SK-N-SH (cell line): ENCODE data around the gene MAGI3. TPM values are rescaled to one million over a fixed set of nuclear protein-coding genes. Genes with fewer than 3 reads are reported as not detected.

Experiments
- CTCF ChIA-PET: fragments of 300-600, 350-600 bp; formaldehyde crosslinking; extraction: SDS; loops from one replicate; lab custom pipeline; 2021; lab: Yijun Ruan, JAX
- POLR2A ChIA-PET: fragments of 350-600 bp; sonication (Branson Sonifier 250); formaldehyde crosslinking; extraction: SDS; loops from one replicate; lab custom pipeline; 2020; ENCODE audit warnings: antibody characterized with exemption, inconsistent platforms; lab: Yijun Ruan, JAX
- DNase-seq: peaks from one replicate; pipeline ENCODE4 v3.0.0; 2012
- H2AFZ ChIP-seq: fragments of 200-600 bp; sonication (generic); 2 replicates; pipeline ENCODE4 v1.8.1; 2016; ENCODE audit warnings: antibody characterized with exemption, mild to moderate bottlenecking, low read depth
- H3F3A ChIP-seq: fragments of 200-600 bp; sonication (generic); replicated peaks from 2 replicates; pipeline ENCODE3; 2016; ENCODE audit warnings: antibody characterized with exemption, mild to moderate bottlenecking; ENCODE audit not compliant: insufficient read depth
- H3K27ac ChIP-seq, 2 experiments: fragments of 200-500 bp in 1 of 2; fragments of 200-600 bp in 1 of 2; sonication (Bioruptor generic) in 1 of 2; sonication (generic), shearing (Covaris generic) in 1 of 2; 2 replicates each; pipeline versions ENCODE4 v1.5.1 to v1.6.1; 2014 to 2016; ENCODE audit warnings: low read depth in 2 of 2, inconsistent platforms in 1 of 2, low read length in 1 of 2, mild to moderate bottlenecking in 1 of 2, mixed read lengths in 1 of 2
- H3K27me3 ChIP-seq: fragments of 200-600 bp; sonication (generic), shearing (Covaris generic); 2 replicates; pipeline ENCODE4 v1.6.1; 2016; ENCODE audit warnings: mixed run types; ENCODE audit not compliant: insufficient read depth
- H3K36me3 ChIP-seq, 2 experiments: fragments of 200-500 bp in 1 of 2; fragments of 200-600 bp in 1 of 2; sonication (Bioruptor generic) in 1 of 2; sonication (generic) in 1 of 2; replicated peaks in 1 of 2; 2 replicates each; pipeline versions ENCODE3 to v1.5.1; 2014 to 2016; ENCODE audit warnings: low read length in 1 of 2, mild to moderate bottlenecking in 1 of 2; ENCODE audit not compliant: insufficient read depth in 2 of 2, control insufficient read depth in 1 of 2
- H3K4me1 ChIP-seq, 2 experiments: fragments of 200-500 bp in 1 of 2; fragments of 200-600 bp in 1 of 2; sonication (Bioruptor generic) in 1 of 2; sonication (generic), shearing (Covaris generic) in 1 of 2; 2 replicates each; pipeline versions ENCODE4 v1.5.1 to v1.6.1; 2014 to 2016; ENCODE audit warnings: low read depth in 1 of 2, low read length in 1 of 2, mixed run types in 1 of 2; ENCODE audit not compliant: insufficient read depth in 2 of 2, control insufficient read depth in 1 of 2
- H3K4me2 ChIP-seq: fragments of 200-600 bp; sonication (generic), shearing (Covaris generic); 2 replicates; pipeline ENCODE4 v1.6.1; 2017; ENCODE audit warnings: mixed run types
- H3K4me3 ChIP-seq, 2 experiments: fragments of 200-500 bp in 1 of 2; fragments of 200-600 bp in 1 of 2; sonication (Bioruptor generic) in 1 of 2; sonication (generic), shearing (Covaris generic) in 1 of 2; 2 replicates each; pipeline versions ENCODE4 v1.5.1 to v1.8.1; 2014 to 2016; ENCODE audit warnings: low read depth in 2 of 2, inconsistent platforms in 1 of 2, low read length in 1 of 2, mild to moderate bottlenecking in 1 of 2, mixed read lengths in 1 of 2, moderate library complexity in 1 of 2
- H3K79me2 ChIP-seq: fragments of 200-600 bp; sonication (generic); 2 replicates; pipeline ENCODE4 v1.8.1; 2017; ENCODE audit warnings: mild to moderate bottlenecking; ENCODE audit not compliant: insufficient read depth
- H3K9ac ChIP-seq: fragments of 200-600 bp; sonication (generic); 2 replicates; pipeline ENCODE4 v1.6.1; 2017; ENCODE audit warnings: mixed run types
- H3K9me2 ChIP-seq: fragments of 200-600 bp; sonication (generic); 2 replicates; pipeline ENCODE4 v1.6.1; 2017; ENCODE audit warnings: mixed run types
- H3K9me3 ChIP-seq: fragments of 200-600 bp; sonication (generic); 2 replicates; pipeline ENCODE4 v1.6.1; 2017; ENCODE audit warnings: mixed run types, mild to moderate bottlenecking, moderate library complexity
- H4K20me1 ChIP-seq: fragments of 200-600 bp; sonication (generic); 2 replicates; pipeline ENCODE4 v1.6.1; 2017; ENCODE audit warnings: mild to moderate bottlenecking, mixed run types; ENCODE audit not compliant: insufficient read depth
- CHD2 ChIP-seq: fragments of 150-350 bp; IDR thresholded peaks from 2 replicates; pipeline ENCODE4 v1.6.1; 2018; ENCODE audit warnings: low read length; ENCODE audit not compliant: partially characterized antibody
- CTCF ChIP-seq: fragments of 200-600 bp; sonication (generic); IDR thresholded peaks from 2 replicates; pipeline ENCODE4 v1.6.1; 2017; ENCODE audit warnings: antibody characterized with exemption, mild to moderate bottlenecking, moderate library complexity
- FOSL2 ChIP-seq: IDR thresholded peaks from 2 replicates; pipeline ENCODE4 v1.4.0; 2012; ENCODE audit warnings: low read depth, mild to moderate bottlenecking, moderate library complexity, borderline replicate concordance
- GATA2 ChIP-seq: sonication (generic); formaldehyde crosslinking; IDR thresholded peaks from 2 replicates; pipeline ENCODE4 v1.5.0; 2020; ENCODE audit warnings: mild to moderate bottlenecking, missing genetic modification reagents
- MXI1 ChIP-seq: IDR thresholded peaks from 2 replicates; pipeline ENCODE4 v1.6.1; 2012; ENCODE audit warnings: mild to moderate bottlenecking, low read depth, low read length, improper control_type of control experiment
- POLR2AphosphoS5 ChIP-seq: IDR thresholded peaks from 2 replicates; pipeline ENCODE4 v1.6.1; 2012; ENCODE audit warnings: low read depth, low read length
- RCOR1 ChIP-seq: fragments of 150-350 bp; IDR thresholded peaks from 2 replicates; pipeline ENCODE4 v1.6.1; 2017; ENCODE audit warnings: antibody characterized with exemption, low read length
- RFX5 ChIP-seq: IDR thresholded peaks from 2 replicates; pipeline ENCODE4 v1.6.1; 2012; ENCODE audit warnings: mild to moderate bottlenecking, improper control_type of control experiment, low read length
- WGBS: methylation state at CpG from one replicate; pipeline ENCODE4 v1.1.6; 2017; ENCODE audit warnings: low lambda C conversion rate; 5-methylcytosine and 5-hydroxymethylcytosine counted together
- polyA plus RNA-seq, 3 experiments: library from polyadenylated mRNA; depleted of rRNA; stranded (reverse); fragments of >200 nt; gene quantifications; 2 replicates each; pipeline ENCODE4 v1.2.3, GENCODE V29; 2012
- TF ChIP-seq, protein P1 (sequence below): fragments of 150-350 bp; IDR thresholded peaks from 2 replicates; pipeline ENCODE4 v1.6.1; 2017; ENCODE audit warnings: antibody characterized with exemption, low read length, low read depth, borderline replicate concordance
- TF ChIP-seq, protein P2 (sequence below): IDR thresholded peaks from 2 replicates; pipeline ENCODE4 v1.4.0; 2012; ENCODE audit warnings: low read depth, borderline replicate concordance
- TF ChIP-seq, protein P3 (sequence below): IDR thresholded peaks from 2 replicates; pipeline ENCODE4 v1.6.1; 2012; ENCODE audit warnings: mild to moderate bottlenecking, low read depth, low read length, moderate library complexity

MAGI3 gene
- polyA plus RNA-seq, 1 of the 3 experiments (the other 2 are of a cell fraction), result 2.9 TPM

DNA sequence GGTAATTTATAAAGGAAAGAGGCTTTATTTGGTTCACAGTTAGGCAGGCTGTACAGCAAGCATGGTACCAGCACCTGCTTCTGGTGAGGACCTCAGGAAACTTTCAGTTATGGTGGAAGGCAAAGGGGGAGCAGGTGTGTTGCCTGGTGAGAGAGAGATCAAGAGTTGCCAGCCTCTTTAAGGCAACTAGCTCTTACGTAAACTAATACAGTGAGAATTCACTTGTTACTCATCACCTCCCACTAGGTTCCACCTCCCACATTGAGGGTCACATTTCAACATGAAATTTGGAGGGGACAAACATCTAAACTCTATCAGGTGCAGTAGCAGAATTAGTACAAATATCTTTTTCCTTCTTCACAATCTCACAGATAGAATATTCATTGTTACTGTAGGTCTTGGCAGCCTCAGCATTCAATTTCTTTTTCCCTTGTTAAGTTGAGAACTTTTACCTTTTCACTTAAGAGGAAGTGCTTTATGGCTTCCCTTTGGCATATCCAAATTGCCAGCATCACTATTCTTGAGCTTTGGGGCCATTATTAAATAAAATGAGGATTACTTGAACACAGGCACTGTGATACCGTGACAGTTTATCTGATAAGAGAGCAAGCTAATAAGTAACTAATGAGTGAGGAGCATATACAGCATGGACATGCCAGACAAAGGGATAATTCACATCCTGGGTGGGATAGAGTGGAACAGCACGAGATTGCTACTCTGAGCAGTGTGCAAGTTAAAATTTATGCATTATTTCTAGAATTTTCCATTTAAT is 48.4 kb downstream of the MAGI3 start:
- Histone ChIP-seq H3K79me2 (peaks cover 44% of the 10 kb centered on the region), H4K20me1 (no peaks in the 10 kb centered on the region), H3K4me1 (peaks cover 3 to 18% of the 10 kb centered on the region in 2 experiments; a peak in 3 of 4 replicates), H3K9ac (no peak overlapping the region), H3K4me3 (no peak overlapping the region), H3K27me3 (no peaks in the 10 kb centered on the region), H3K36me3 (peaks cover 0 to 5% of the 10 kb centered on the region in 2 experiments), H2AFZ (no peak overlapping the region), H3K9me2 (no peaks in the 10 kb centered on the region), H3F3A (peaks cover 4% of the 10 kb centered on the region), H3K4me2 (no peak overlapping the region), H3K27ac (peak overlapping the region in 1 of 2 experiments; percentile 69; a peak in 2 of 4 replicates), H3K9me3 (no peaks in the 10 kb centered on the region)
- DNase-seq, result no peak
- CTCF ChIA-PET, result interaction anchor here (1.1 to 1.5 kb wide), 2 partner anchors 15 to 366 kb away, joined by 3 to 5 read pairs; partner anchors contain the start of gene LRIG2
- POLR2A ChIA-PET, result no interaction called here
- TF ChIP-seq, protein P1, sequence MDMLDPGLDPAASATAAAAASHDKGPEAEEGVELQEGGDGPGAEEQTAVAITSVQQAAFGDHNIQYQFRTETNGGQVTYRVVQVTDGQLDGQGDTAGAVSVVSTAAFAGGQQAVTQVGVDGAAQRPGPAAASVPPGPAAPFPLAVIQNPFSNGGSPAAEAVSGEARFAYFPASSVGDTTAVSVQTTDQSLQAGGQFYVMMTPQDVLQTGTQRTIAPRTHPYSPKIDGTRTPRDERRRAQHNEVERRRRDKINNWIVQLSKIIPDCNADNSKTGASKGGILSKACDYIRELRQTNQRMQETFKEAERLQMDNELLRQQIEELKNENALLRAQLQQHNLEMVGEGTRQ, result no peak
- TF ChIP-seq GATA2 (CRISPR knock-in tag), result peak; percentile 27; the same call in 1 of the 2 replicates
- WGBS, result 75% methylated on average over 3 of the region's 3 CpGs

DNA sequence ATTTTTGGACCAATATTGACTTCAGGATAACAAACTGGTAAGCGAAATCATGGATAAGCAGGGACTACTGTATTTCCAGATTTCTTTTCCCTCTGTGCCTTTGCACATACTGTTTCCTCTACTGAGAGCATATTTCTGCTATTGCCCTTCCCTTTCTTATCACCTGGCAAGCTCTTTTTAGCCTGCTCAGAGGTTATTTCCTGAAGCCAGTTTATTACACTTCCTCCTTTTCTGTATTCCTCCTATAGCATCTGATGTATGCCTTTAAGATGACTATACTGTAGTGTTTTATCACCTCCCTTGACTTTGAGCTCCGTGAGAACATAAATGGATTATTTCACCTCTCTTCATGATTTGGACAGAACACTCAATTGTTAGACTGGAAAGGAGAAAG is 49.0 kb downstream of the MAGI3 start:
- Histone ChIP-seq H3K79me2 (peaks cover 49% of the 10 kb centered on the region), H3K9me2 (no peaks in the 10 kb centered on the region), H4K20me1 (no peaks in the 10 kb centered on the region), H3K36me3 (peaks cover 6 to 8% of the 10 kb centered on the region in 2 experiments), H2AFZ (no peak overlapping the region), H3K4me3 (no peak overlapping the region), H3K27me3 (no peaks in the 10 kb centered on the region), H3K4me1 (peaks cover 3 to 15% of the 10 kb centered on the region in 2 experiments; a peak in 3 of 4 replicates), H3K27ac (peak overlapping the region in 1 of 2 experiments; percentile 69; a peak in 2 of 4 replicates), H3K4me2 (no peak overlapping the region), H3K9me3 (0 out of 2 replicates have a peak, but pooled peaks cover 1% of the 10 kb centered on the region), H3F3A (peaks cover 4% of the 10 kb centered on the region), H3K9ac (no peak overlapping the region)
- ChIA-PET POLR2A (no interaction called here), CTCF (interaction anchor here (1.1 to 1.5 kb wide), 3 partner anchors 14 to 367 kb away, joined by 3 to 5 read pairs (median 3); partner anchors contain the start of gene LRIG2)
- no peak for DNase-seq
- TF ChIP-seq FOSL2, result no peak
- TF ChIP-seq, protein P2, sequence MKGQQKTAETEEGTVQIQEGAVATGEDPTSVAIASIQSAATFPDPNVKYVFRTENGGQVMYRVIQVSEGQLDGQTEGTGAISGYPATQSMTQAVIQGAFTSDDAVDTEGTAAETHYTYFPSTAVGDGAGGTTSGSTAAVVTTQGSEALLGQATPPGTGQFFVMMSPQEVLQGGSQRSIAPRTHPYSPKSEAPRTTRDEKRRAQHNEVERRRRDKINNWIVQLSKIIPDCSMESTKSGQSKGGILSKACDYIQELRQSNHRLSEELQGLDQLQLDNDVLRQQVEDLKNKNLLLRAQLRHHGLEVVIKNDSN, result no peak
- no peak for TF ChIP-seq CHD2
- TF ChIP-seq MXI1, result no peak
- TF ChIP-seq, protein P3, sequence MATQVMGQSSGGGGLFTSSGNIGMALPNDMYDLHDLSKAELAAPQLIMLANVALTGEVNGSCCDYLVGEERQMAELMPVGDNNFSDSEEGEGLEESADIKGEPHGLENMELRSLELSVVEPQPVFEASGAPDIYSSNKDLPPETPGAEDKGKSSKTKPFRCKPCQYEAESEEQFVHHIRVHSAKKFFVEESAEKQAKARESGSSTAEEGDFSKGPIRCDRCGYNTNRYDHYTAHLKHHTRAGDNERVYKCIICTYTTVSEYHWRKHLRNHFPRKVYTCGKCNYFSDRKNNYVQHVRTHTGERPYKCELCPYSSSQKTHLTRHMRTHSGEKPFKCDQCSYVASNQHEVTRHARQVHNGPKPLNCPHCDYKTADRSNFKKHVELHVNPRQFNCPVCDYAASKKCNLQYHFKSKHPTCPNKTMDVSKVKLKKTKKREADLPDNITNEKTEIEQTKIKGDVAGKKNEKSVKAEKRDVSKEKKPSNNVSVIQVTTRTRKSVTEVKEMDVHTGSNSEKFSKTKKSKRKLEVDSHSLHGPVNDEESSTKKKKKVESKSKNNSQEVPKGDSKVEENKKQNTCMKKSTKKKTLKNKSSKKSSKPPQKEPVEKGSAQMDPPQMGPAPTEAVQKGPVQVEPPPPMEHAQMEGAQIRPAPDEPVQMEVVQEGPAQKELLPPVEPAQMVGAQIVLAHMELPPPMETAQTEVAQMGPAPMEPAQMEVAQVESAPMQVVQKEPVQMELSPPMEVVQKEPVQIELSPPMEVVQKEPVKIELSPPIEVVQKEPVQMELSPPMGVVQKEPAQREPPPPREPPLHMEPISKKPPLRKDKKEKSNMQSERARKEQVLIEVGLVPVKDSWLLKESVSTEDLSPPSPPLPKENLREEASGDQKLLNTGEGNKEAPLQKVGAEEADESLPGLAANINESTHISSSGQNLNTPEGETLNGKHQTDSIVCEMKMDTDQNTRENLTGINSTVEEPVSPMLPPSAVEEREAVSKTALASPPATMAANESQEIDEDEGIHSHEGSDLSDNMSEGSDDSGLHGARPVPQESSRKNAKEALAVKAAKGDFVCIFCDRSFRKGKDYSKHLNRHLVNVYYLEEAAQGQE, result no peak
- no peak for TF ChIP-seq POLR2AphosphoS5
- no peak for TF ChIP-seq RFX5
- TF ChIP-seq RCOR1, result no peak
- TF ChIP-seq CTCF, result no peak
- 79% methylated on average over 2 of the region's 2 CpGs for WGBS
